Measurements from ENCODE around the gene CALCOCO2. TPM values are rescaled to one million over a fixed set of nuclear protein-coding genes. Genes with fewer than 3 reads are reported as not detected.
A peak's percentile ranks its signal among the peaks of the same experiment; 100 is the strongest.

CALCOCO2 gene
- total and polyA plus RNA-seq, 4 experiments from 2014 or later = 107 to 196 (median 143) TPM

- Histone ChIP-seq H3K4me1 (ENCODE audit: insufficient read depth, low read length) (peaks cover 22% of the 10 kb centered on the region), H3K27ac (ENCODE audit: low read depth, low read length) (peak overlapping the region; percentile 69), H3K27me3 (ENCODE audit: insufficient read depth, low read length) (no peaks in the 10 kb centered on the region), H3K4me3 (ENCODE audit: low read length in 2 of 2) (peak overlapping the region; percentile 80 to 93), H3K36me3 (ENCODE audit: insufficient read depth, low read length) (peaks cover 4% of the 10 kb centered on the region), H3K9me3 (ENCODE audit: control insufficient read depth in 1 of 2, low read length in 2 of 2) (no peaks in the 10 kb centered on the region)
- peak in 1 of 5 donors; percentile 7 for DNase-seq
- no peaks in the 10 kb centered on the region for H3K9me3 Mint-ChIP-seq
- H3K27ac Mint-ChIP-seq = peak overlapping the region; percentile 90 to 98 (median 97)
- H3K36me3 Mint-ChIP-seq = peaks cover 5 to 35% of the 10 kb centered on the region in 2 donors
- H3K27me3 Mint-ChIP-seq = no peaks in the 10 kb centered on the region
- intact Hi-C loops (cut with micrococcal nuclease) = loop anchor here (1.0 to 5.0 kb wide), 4 partner anchors 15 to 846 kb away; partner anchors contain the start of genes NFE2L1, SNF8 and UBE2Z
- POLR2A ChIA-PET (ENCODE audit: partially characterized antibody) = interaction anchor here (0.7 to 5.2 kb wide), 14 partner anchors 8 to 1243 kb away, joined by 3 to 101 read pairs (median 4); partner anchors contain the start of genes CALCOCO2, KPNB1, LRRC46 and MRPL10
- peaks cover 12 to 27% (median 19%) of the 10 kb centered on the region in 4 donors for H3K4me1 Mint-ChIP-seq
- peak overlapping the region; percentile 86 to 97 (median 93) for H3K4me3 Mint-ChIP-seq
- CTCF ChIA-PET (ENCODE audit: partially characterized antibody) = interaction anchor here (1.0 to 2.5 kb wide), 6 partner anchors 9 to 299 kb away, joined by 3 to 21 read pairs (median 5); no protein-coding TSS in a partner anchor
Observed at GRCh38 chr17:48892940-48893645, 62.3 kb downstream of the CALCOCO2 start.

GRCh38 chr17:48893646-48894508 lies 63.0 kb downstream of the CALCOCO2 start:
- no peaks in the 10 kb centered on the region for H3K27me3 ChIP-seq (ENCODE audit: insufficient read depth, low read length)
- H3K9me3 ChIP-seq (ENCODE audit: control insufficient read depth in 1 of 2, low read length in 2 of 2) = no peaks in the 10 kb centered on the region
- Mint-ChIP-seq H3K36me3 (peaks cover 9 to 38% of the 10 kb centered on the region in 2 donors), H3K9me3 (no peaks in the 10 kb centered on the region), H3K4me3 (peak overlapping the region; percentile 86 to 97 (median 93)), H3K27me3 (no peaks in the 10 kb centered on the region), H3K27ac (peak overlapping the region; percentile 90 to 98 (median 97)), H3K4me1 (peaks cover 12 to 27% (median 19%) of the 10 kb centered on the region in 4 donors)
- ChIA-PET CTCF (ENCODE audit: partially characterized antibody) (interaction anchor here (1.2 to 2.5 kb wide), 4 partner anchors 10 to 90 kb away, joined by 3 to 21 read pairs (median 12); no protein-coding TSS in a partner anchor), POLR2A (ENCODE audit: partially characterized antibody) (interaction anchor here (0.9 to 5.2 kb wide), 6 partner anchors 9 to 298 kb away, joined by 3 to 101 read pairs (median 6); partner anchors contain the start of genes SNF8 and UBE2Z)
- intact Hi-C loops (cut with micrococcal nuclease) = loop anchor here (5.0 kb wide), 3 partner anchors 48 to 847 kb away; partner anchors contain the start of genes NFE2L1 and SNF8
- DNase-seq = no peak
- peak overlapping the region in 1 of 2 donors; percentile 93 for H3K4me3 ChIP-seq (ENCODE audit: low read length in 2 of 2)
- H3K4me1 ChIP-seq (ENCODE audit: insufficient read depth, low read length) = peaks cover 22% of the 10 kb centered on the region
- H3K36me3 ChIP-seq (ENCODE audit: insufficient read depth, low read length) = peaks cover 4% of the 10 kb centered on the region
- H3K27ac ChIP-seq (ENCODE audit: low read depth, low read length) = peak overlapping the region; percentile 69

GRCh38 chr17:48894886-48895285 lies 64.1 kb downstream of the CALCOCO2 start:
- ChIA-PET POLR2A (ENCODE audit: partially characterized antibody) (interaction anchor here (1.7 to 5.2 kb wide), 2 partner anchors 8 to 14 kb away, joined by 6 to 101 read pairs; partner anchors contain the start of gene UBE2Z), CTCF (ENCODE audit: partially characterized antibody) (interaction anchor here (1.2 to 2.0 kb wide), 2 partner anchors 11 to 91 kb away, joined by 3 to 21 read pairs; no protein-coding TSS in a partner anchor)
- H3K9me3 Mint-ChIP-seq = no peaks in the 10 kb centered on the region
- peaks cover 22% of the 10 kb centered on the region for H3K4me1 ChIP-seq (ENCODE audit: insufficient read depth, low read length)
- H3K36me3 ChIP-seq (ENCODE audit: insufficient read depth, low read length) = peaks cover 4% of the 10 kb centered on the region
- H3K4me1 Mint-ChIP-seq = peaks cover 12 to 27% (median 19%) of the 10 kb centered on the region in 4 donors
- no peak overlapping the region for H3K27ac ChIP-seq (ENCODE audit: low read depth, low read length)
- peak overlapping the region in 1 of 8 donors; percentile 12 for H3K4me3 Mint-ChIP-seq
- H3K9me3 ChIP-seq (ENCODE audit: control insufficient read depth in 1 of 2, low read length in 2 of 2) = no peaks in the 10 kb centered on the region
- H3K4me3 ChIP-seq (ENCODE audit: low read length in 2 of 2) = no peak overlapping the region
- peaks cover 9 to 38% of the 10 kb centered on the region in 2 donors for H3K36me3 Mint-ChIP-seq
- DNase-seq = no peak
- no peaks in the 10 kb centered on the region for H3K27me3 Mint-ChIP-seq
- intact Hi-C loops (cut with micrococcal nuclease) = loop anchor here (5.0 kb wide), 3 partner anchors 47 to 848 kb away; partner anchors contain the start of genes NFE2L1 and SNF8
- no peaks in the 10 kb centered on the region for H3K27me3 ChIP-seq (ENCODE audit: insufficient read depth, low read length)
- H3K27ac Mint-ChIP-seq = peak overlapping the region in 1 of 7 donors; percentile 22

- Histone ChIP-seq H3K27ac (ENCODE audit: low read depth, low read length) (no peak overlapping the region), H3K27me3 (ENCODE audit: insufficient read depth, low read length) (no peaks in the 10 kb centered on the region), H3K36me3 (ENCODE audit: insufficient read depth, low read length) (peaks cover 4% of the 10 kb centered on the region), H3K9me3 (ENCODE audit: control insufficient read depth in 1 of 2, low read length in 2 of 2) (no peaks in the 10 kb centered on the region), H3K4me3 (ENCODE audit: low read length in 2 of 2) (no peak overlapping the region), H3K4me1 (ENCODE audit: insufficient read depth, low read length) (no peaks in the 10 kb centered on the region)
- H3K27ac Mint-ChIP-seq = no peak overlapping the region
- intact Hi-C loops (cut with micrococcal nuclease) = no loop called here
- H3K4me3 Mint-ChIP-seq = no peak overlapping the region
- no peaks in the 10 kb centered on the region for H3K4me1 Mint-ChIP-seq
- H3K27me3 Mint-ChIP-seq = no peaks in the 10 kb centered on the region
- no peaks in the 10 kb centered on the region for H3K9me3 Mint-ChIP-seq
- CTCF ChIA-PET (ENCODE audit: partially characterized antibody) = interaction anchor here (1.1 kb wide), 1 partner anchor 17 kb away, joined by 4 read pairs; no protein-coding TSS in a partner anchor
- POLR2A ChIA-PET (ENCODE audit: partially characterized antibody) = interaction anchor here (0.6 to 1.0 kb wide), 2 partner anchors 9 to 257 kb away, joined by 3 to 4 read pairs; partner anchors contain the start of gene ATP5MC1
- peaks cover 9 to 15% of the 10 kb centered on the region in 2 donors for H3K36me3 Mint-ChIP-seq
- no peak for DNase-seq
Observed at GRCh38 chr17:48901241-48901640, 70.4 kb downstream of the CALCOCO2 start.

GRCh38 chr17:48903401-48903800 lies 72.6 kb downstream of the CALCOCO2 start:
- no peaks in the 10 kb centered on the region for H3K36me3 ChIP-seq (ENCODE audit: insufficient read depth, low read length)
- intact Hi-C loops (cut with micrococcal nuclease) = no loop called here

GRCh38 chr17:48904428-48904827 lies 73.6 kb downstream of the CALCOCO2 start:
- H3K4me1 Mint-ChIP-seq = peaks cover 8 to 16% (median 12%) of the 10 kb centered on the region in 4 donors
- ChIA-PET CTCF (ENCODE audit: partially characterized antibody) (no interaction called here), POLR2A (ENCODE audit: partially characterized antibody) (no interaction called here)
- no peak overlapping the region for H3K4me3 Mint-ChIP-seq
- peak overlapping the region in 1 of 7 donors; percentile 70 for H3K27ac Mint-ChIP-seq
- H3K9me3 Mint-ChIP-seq = no peaks in the 10 kb centered on the region
- Histone ChIP-seq H3K27me3 (ENCODE audit: insufficient read depth, low read length) (no peaks in the 10 kb centered on the region), H3K36me3 (ENCODE audit: insufficient read depth, low read length) (no peaks in the 10 kb centered on the region), H3K4me3 (ENCODE audit: low read length in 2 of 2) (no peak overlapping the region), H3K9me3 (ENCODE audit: control insufficient read depth in 1 of 2, low read length in 2 of 2) (no peaks in the 10 kb centered on the region), H3K27ac (ENCODE audit: low read depth, low read length) (no peak overlapping the region), H3K4me1 (ENCODE audit: insufficient read depth, low read length) (peaks cover 12% of the 10 kb centered on the region)
- DNase-seq = no peak
- peaks cover 0 to 9% of the 10 kb centered on the region in 2 donors for H3K36me3 Mint-ChIP-seq
- H3K27me3 Mint-ChIP-seq = no peaks in the 10 kb centered on the region
- intact Hi-C loops (cut with micrococcal nuclease) = no loop called here

More at GRCh38 chr17:48903401-48903800, 72.6 kb downstream of the CALCOCO2 start:
- Mint-ChIP-seq H3K9me3 (no peaks in the 10 kb centered on the region), H3K4me3 (no peak overlapping the region), H3K27me3 (no peaks in the 10 kb centered on the region), H3K36me3 (peaks cover under 1 to 6% of the 10 kb centered on the region in 2 donors), H3K4me1 (peaks cover 5 to 10% (median 7%) of the 10 kb centered on the region in 4 donors), H3K27ac (no peak overlapping the region)
- Histone ChIP-seq H3K9me3 (ENCODE audit: control insufficient read depth in 1 of 2, low read length in 2 of 2) (no peaks in the 10 kb centered on the region), H3K4me3 (ENCODE audit: low read length in 2 of 2) (no peak overlapping the region), H3K4me1 (ENCODE audit: insufficient read depth, low read length) (peaks cover 8% of the 10 kb centered on the region), H3K27me3 (ENCODE audit: insufficient read depth, low read length) (no peaks in the 10 kb centered on the region), H3K27ac (ENCODE audit: low read depth, low read length) (no peak overlapping the region)
- CTCF ChIA-PET (ENCODE audit: partially characterized antibody) = interaction anchor here (1.6 kb wide), 1 partner anchor 19 kb away, joined by 3 read pairs; no protein-coding TSS in a partner anchor
- POLR2A ChIA-PET (ENCODE audit: partially characterized antibody) = interaction anchor here (1.0 to 2.4 kb wide), 2 partner anchors 9 to 12 kb away, joined by 6 to 13 read pairs; partner anchors contain the start of gene ATP5MC1
- no peak for DNase-seq

Measured in CD4-positive, alpha-beta memory T cell (primary cell).